Stimulated activated CD4-positive, alpha-beta T cell treated with anti-CD3 and anti-CD28 coated beads, Interleukin-2, amount 100 ng/mL, for 48 hours (primary cell): ENCODE data around the gene KCNH8.

Experiments used
- DNase-seq, 2 donors: peaks; one replicate each; pipeline ENCODE4 v3.0.0-alpha.2; 2020

The KCNH8 gene

DNA sequence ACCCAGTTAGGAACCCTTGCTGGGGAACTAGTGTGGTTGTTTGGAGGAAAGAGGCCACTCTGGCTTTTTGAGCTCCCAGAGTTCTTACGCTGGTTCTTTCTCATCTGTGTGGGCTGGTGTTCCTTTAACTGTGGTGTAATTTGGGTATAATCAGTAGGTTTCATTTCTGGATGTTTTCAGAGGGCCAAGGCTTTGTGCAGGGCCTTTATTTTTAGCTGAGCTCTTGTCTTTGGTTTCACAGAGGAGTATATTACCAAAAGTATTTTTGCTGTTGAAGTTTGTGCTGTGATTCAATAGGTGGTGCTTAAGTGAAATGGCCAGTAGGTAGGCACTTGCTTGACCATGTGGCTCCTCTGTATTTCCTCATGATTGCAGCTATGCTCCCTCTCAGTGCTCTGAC is 357.9 kb downstream of the KCNH8 start:
- DNase-seq, result no peak

DNA sequence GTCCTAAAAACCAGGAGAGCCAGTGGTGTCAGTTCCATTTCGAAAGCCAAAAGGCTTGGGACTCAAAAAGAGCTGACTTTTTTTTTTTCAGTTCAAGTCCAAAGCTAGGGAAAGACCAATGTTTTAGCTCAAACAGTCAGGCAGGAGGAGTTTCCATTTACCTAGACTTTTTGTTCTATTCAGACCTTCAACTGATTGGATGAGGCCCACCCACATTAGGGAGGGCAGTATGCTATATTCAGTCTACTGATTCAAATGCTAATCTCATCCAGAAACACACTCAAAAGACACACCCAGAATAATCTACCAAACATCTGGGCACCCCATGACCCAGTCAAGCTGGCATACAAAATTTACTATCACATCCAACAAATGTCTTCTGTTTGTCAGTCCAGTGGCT is 374.0 kb downstream of the KCNH8 start:
- DNase-seq, result no peak

DNA sequence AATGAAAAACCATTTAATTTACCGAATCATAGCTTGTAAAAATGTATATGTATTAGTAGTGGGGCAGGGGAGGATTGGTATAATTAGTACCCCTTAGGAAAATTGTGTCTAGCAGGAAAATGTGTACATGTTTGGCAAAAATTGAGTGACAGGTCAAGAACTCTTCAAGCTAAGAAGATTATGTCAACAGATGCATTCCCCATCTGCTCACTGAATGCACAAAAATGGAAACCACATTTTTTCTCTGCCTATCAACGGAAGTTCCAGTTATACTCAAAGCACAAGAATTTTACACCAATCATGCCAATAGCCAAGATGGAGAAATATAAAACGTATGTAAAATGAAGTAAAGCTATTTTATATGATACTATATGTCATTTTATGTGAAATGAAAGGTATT is 377.8 kb downstream of the KCNH8 start:
- no peak for DNase-seq

DNA sequence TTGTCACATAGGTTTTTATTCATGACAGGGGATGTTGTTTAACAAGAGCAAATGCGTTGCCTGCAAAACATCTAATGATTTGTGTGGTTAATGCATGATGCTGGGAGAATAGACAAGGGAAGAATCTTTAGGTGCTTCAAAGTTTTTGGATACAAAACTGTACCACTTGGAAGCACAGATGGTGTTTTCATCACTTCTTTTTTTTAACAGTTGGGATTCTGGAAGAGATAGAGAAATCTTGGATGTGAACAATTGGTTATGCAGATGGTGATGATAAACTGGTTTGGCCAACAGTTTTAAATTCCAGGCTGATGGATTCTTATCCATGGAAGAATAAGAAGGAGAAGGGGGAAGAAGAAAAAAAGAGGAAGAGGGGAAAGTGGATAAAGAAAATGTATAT is 379.4 kb downstream of the KCNH8 start:
- no peak for DNase-seq

DNA sequence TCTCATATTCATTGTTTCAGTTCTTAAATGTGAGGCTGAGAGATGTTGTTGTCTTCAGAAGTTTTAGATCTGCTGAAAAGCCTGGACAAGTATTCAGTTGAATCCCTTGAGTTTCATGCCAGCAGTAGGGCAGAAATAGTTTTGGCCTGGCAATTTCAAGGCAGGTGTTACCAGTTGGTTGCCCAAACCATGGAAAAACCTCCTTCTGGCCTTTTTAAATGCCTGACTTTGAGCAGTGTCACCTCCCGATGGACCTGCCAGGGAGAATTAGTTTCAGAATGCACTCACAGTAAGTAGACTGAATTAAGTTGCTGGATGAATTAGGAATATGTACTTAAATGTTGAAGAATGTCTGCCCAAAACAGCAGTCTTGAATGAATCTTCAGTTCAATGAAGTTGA is 383.1 kb downstream of the KCNH8 start:
- DNase-seq, result no peak

DNA sequence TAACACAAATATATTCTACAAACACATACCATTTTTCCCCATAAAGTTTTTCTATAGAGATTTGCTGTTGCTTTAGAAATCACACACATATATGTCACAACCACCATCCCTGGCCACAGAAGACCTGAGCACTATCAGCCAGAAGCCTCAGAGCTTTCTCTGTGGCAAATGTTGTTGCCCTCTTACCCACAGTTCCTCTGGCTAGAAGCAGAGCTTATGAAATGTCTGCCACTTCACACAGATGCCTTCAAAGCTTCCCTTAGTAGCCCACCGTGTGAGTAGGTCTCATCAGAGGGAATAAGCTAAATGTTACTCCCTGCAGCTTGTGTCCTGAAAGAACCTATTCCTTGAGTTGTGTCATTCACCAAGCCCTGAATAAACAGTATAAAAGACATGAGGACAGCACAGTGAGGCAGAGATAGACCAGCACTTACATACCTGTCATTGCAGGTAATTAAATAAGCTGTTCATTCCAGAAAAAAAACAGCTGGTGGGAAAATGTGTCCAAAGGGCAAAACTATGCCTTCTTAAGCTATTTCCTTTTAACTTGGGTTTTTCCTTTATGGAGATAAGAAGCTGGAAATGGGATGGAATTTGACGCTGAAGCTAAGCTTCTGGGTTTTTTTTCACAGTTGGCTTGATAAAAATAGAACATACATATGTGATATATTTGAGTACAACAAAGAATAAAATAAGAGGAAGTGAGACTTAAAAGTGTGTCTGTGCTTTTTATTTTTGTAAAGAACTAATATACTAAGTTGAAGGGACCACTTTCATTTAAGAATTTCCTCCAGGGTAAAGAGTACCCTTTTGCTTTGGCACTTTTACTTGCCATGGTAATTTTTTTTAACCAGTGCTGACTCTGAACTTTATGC is 391.4 kb downstream of the KCNH8 start:
- no peak for DNase-seq

DNA sequence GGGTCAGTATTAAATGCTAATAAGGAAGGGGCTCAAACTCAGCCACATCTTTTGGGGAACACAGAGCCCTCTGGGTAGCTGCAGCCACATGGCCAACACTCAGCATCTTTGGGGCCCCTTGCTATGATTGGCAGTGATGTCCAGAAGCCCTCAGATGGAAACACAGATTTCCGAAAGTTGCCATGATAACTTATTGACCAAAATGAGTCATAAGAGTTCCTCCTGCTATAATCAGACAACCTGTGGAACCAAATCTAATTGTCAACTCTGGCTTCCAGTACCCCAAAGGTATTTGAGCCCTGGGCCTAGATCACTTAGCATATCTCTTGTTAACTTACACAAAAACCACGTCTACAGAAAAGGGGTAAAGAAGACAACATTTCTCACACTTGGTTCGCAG is 392.2 kb downstream of the KCNH8 start:
- no peak for DNase-seq

DNA sequence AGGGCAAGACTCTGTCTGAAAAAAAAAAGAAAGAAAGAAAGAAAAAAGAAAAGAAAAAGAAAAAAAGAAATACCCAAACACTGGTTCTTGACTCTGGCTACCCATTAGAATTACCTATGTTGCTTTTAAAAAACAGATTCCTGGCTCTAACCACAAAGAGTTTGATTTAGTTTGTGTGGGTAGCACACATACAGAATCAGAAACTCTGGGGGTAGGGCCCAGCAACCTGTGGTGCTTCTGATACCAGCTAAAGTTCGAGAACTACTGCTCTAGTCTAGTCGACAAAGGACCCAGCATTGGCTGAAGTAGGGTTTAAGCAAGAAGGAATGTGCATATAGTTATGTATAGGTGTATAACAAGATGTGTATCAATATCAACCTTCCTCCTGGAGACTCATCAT is 393.0 kb downstream of the KCNH8 start:
- DNase-seq, result no peak

DNA sequence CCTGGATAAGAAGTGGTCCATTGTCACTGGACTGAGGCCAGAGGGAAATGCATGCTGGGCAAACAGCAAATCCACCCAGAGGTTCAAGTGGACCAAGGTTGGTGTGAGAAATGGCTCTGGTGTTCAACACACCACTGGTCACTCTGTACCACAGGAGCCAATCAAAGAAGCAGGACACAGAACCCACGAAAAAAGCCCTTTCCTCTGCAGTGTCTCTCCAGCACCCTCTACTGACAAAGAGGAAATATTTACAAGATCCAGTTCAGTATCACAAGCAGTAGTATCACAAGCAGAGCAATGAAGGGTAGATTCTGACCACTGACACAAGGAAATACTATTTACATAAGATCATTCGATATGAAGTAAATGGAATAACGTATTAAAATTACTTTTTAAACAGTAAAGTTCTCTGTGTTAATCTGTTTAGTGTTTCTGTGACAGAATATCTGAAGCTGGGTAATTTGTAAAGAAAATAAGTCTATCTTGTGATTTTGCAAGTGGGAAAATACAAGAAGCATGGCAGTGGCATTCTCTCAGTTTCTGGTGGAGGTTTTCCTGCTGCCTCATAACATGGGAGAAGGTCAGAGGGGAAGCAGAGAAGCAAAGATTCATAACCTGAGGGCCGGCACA is 395.0 kb downstream of the KCNH8 start:
- no peak for DNase-seq

DNA sequence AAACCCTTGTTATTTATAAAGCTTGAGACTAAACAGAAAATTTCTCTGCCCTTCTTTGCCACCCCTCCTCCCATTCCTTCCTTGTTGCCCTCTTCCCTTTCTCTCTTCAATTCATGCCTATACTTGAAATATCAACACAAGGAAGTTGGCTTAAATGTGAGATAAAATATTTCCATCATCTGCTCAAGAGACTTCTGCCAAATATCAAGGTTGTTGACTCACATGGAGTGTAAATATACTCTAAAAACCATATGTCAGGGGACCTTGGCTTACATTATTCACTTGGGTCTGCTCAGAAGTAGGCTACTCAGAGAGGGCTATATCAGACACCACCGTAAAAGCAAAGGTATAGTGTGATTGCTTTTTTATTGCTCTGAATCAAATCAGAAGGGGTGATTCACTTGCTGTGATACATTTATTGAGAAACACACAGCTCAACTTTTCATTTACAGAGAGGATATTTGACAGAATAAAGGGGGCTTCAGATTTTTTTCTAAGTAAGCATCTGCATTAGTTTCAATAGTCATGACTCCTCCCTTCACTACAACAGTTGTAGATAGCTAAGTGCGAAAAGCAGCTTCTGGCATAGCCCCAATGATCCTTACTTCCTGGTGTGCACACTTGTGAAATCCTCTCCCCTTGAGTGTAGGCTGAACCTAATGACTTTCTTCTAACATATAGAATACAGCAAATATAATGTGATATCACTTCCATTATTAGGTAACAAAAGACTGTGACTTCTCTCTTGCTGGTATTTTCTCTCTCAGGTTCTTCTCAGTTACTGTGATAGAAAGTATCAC is 399.6 kb downstream of the KCNH8 start:
- no peak for DNase-seq

DNA sequence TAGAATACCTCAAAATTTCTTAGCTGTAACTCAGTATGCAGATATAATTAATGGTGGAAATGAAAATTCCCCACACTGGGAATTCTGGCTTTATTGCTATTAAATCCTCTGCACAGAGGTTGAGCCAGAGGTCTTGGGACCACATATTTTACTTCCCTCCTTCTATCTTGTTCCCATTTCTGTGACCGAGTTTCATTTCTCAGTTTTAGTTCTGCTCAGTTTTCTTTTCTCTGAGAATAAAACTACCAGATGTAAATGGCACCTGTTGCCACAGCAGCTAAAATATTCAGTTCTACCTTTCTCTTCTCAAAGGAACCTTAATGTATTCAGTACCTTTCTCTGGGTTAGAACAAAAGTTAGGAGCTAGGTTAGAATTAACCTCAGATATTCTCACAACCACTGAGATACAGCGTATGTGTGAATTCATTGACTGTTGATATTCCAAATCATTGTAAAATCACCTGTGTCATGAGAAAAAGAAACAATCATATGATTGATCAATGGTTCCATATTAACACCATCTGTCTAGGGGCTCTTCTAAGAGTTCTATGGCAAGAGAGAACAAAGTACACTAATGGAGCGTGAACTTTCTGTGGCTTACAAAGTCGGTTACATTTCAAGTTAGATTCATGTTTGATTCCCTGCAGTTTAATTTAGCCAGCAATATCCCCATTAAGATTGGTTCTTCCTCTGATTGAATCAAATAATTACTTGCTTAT is 411.6 kb downstream of the KCNH8 start:
- no peak for DNase-seq

DNA sequence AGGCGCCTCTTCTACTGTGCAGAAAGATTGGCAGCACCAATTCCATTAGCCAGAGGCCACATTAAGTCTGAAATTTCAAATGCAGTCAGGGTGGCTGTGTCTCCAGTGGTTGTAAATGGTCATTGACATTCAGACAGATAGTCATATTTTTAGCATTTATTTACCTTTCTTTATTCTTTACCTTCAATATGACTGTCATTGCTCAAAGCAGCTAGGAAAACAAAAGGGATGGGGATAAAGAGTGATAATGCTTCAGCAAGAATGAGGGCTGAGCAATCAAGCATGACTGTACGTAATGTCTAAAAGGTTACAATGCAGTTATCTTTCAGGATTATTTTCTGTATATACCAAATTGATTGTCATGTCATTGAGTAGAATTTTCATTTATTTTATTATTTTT is 425.3 kb downstream of the KCNH8 start:
- no peak for DNase-seq

DNA sequence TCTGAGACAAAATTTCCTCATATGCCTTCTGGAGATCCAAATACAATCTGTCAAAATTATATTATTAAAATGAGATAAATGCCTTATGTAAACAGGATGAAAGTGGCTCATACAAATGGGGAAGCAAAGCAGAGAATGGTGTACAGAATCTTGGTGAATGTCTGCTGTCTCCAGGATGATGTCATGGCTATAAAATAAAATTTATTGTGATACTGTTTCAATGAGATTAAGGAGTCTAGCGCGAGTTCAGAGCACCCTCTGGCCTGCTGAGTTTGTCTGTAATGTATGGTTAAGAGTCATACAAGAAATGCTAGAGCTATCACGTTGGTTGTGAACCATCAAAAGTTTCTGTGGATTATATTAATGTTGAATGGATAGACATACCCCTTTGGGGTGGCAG is 426.0 kb downstream of the KCNH8 start:
- DNase-seq, result no peak

DNA sequence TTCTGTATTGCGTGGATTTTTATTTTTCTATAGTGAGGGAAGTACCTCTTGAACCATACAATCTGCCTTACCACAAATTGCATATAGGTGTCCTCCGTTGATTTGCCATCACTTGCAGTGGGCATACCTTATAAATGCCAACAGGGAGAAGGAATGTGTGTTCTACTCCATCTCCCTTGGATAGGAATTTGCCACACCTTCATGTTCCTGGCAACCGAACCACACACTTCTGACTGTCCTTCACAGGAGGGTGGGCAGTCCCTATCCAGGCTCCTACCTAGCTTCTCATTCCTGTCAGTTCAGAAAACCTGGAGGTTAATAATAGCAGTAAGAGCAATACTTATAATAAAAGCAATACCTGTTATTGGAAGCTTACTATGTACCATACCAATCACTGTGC is 428.0 kb downstream of the KCNH8 start:
- no peak for DNase-seq
